ENCODE measurements around the gene SPOCK1. TPM values are rescaled to one million over a fixed set of nuclear protein-coding genes. Genes with fewer than 3 reads are reported as not detected.

Gene SPOCK1
- total RNA-seq, 1 experiment from 2014 or later = 0.27 TPM

DNA sequence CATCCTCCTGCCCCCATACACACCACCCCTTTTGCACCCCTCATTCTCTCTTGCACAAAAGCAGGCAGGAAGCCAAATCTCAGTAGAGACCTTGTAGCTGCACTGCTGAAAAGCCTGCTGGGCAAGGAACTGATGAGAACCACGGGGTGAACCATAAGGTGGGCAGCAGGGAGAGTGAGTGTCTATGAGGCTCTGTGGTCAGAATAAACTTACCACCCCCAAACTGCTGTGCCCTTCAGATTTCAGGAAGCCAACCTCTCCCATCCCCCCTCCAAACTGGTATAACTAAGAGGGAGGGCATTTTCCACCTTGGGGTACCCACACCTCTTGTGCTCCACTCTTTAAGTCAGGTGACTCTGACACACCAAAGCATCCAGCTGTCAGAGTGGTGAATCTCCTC, 471.4 kb downstream of the SPOCK1 start:
- Histone ChIP-seq H3K27ac (ENCODE audit: low read depth, low read length) (no peak overlapping the region), H4K20me1 (ENCODE audit: insufficient read depth) (no peaks in the 10 kb centered on the region), H3K4me1 (ENCODE audit: control insufficient read depth in 1 of 2, insufficient read depth in 2 of 2, low read length in 2 of 2) (no peaks in the 10 kb centered on the region), H3K9me3 (ENCODE audit: control insufficient read depth in 1 of 2, insufficient read depth in 1 of 2, low read depth in 1 of 2, low read length in 2 of 2) (no peaks in the 10 kb centered on the region), H3K4me2 (ENCODE audit: low read length) (no peak overlapping the region), H3K9ac (ENCODE audit: low read length) (no peak overlapping the region), H3K4me3 (replicated peaks in 1 of 2; ENCODE audit: low read depth in 1 of 2, low read length in 2 of 2) (no peak overlapping the region), H3K27me3 (ENCODE audit: insufficient read depth, low read length) (peaks cover 43% of the 10 kb centered on the region), H3K36me3 (ENCODE audit: control insufficient read depth in 1 of 2, insufficient read depth in 2 of 2, low read length in 2 of 2) (no peaks in the 10 kb centered on the region), H3K79me2 (ENCODE audit: insufficient read depth, low read length) (no peaks in the 10 kb centered on the region), H3K9me2 (ENCODE audit: insufficient read depth) (no peaks in the 10 kb centered on the region), H2AFZ (ENCODE audit: low read depth, low read length, poor library complexity, severe bottlenecking) (no peak overlapping the region)
- DNase-seq (ENCODE audit: low read depth, low spot score) = no peak
- intact Hi-C loops (cut with micrococcal nuclease) = no loop called here
- ChIA-PET POLR2A (no interaction called here), CTCF (no interaction called here), RAD21 (ENCODE audit: low non-redundant PET in 1 of 2, low total read pairs in 2 of 2, uncharacterized antibody in 2 of 2, unreplicated experiment in 2 of 2) (no interaction called here)
- no peak for ATAC-seq
- TF ChIP-seq ZNF274 (IDR thresholded peaks at IDR 0.05; ENCODE audit: low read depth, low read length) (no peak), EGR1 (IDR thresholded peaks at IDR 0.05; ENCODE audit: low read depth) (no peak), EZH2 (IDR thresholded peaks at IDR 0.05) (no peak)
- no TSS peak for BruUV-seq (replicated peaks)

DNA sequence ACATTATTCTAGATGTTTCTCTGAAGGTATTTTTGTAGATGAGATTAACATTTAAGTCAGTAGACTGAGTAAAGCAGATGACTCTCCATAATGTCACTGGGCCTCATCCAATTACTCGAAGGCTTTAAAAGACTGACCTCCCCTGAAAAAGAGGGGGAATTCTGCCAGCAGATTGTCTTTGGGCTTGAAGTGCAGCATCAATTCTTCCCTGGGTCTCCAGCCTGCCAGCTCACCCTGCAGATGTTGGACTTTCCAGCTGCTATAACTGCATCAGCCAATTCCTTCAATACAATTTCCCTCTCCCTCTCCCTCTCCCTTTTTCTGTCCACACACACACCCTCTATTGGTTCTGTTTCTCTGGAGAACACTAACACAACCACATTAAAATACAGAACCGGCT, 472.8 kb downstream of the SPOCK1 start:
- no peaks in the 10 kb centered on the region for H3K79me2 ChIP-seq (ENCODE audit: insufficient read depth, low read length)
- intact Hi-C loops (cut with micrococcal nuclease) = no loop called here
- no peak overlapping the region for H2AFZ ChIP-seq (ENCODE audit: low read depth, low read length, poor library complexity, severe bottlenecking)
- ATAC-seq (no peak), DNase-seq (ENCODE audit: low read depth, low spot score) (no peak)
- peaks cover 56% of the 10 kb centered on the region for H3K27me3 ChIP-seq (ENCODE audit: insufficient read depth, low read length)
- TF ChIP-seq TCF7L2 (IDR thresholded peaks at IDR 0.05; ENCODE audit: borderline replicate concordance, extremely low read depth, insufficient read depth, insufficient read length) = no peak
- no peak for TF ChIP-seq SRF (IDR thresholded peaks at IDR 0.05; ENCODE audit: low read depth)
- TF ChIP-seq, protein P1, sequence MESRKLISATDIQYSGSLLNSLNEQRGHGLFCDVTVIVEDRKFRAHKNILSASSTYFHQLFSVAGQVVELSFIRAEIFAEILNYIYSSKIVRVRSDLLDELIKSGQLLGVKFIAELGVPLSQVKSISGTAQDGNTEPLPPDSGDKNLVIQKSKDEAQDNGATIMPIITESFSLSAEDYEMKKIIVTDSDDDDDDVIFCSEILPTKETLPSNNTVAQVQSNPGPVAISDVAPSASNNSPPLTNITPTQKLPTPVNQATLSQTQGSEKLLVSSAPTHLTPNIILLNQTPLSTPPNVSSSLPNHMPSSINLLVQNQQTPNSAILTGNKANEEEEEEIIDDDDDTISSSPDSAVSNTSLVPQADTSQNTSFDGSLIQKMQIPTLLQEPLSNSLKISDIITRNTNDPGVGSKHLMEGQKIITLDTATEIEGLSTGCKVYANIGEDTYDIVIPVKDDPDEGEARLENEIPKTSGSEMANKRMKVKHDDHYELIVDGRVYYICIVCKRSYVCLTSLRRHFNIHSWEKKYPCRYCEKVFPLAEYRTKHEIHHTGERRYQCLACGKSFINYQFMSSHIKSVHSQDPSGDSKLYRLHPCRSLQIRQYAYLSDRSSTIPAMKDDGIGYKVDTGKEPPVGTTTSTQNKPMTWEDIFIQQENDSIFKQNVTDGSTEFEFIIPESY (IDR thresholded peaks at IDR 0.05; ENCODE audit: extremely low read depth, insufficient replicate concordance, low read length) = no peak
- no peak for TF ChIP-seq CEBPB (IDR thresholded peaks at IDR 0.05; ENCODE audit: low read depth)
- no peak for TF ChIP-seq RAD21 (IDR thresholded peaks at IDR 0.05; ENCODE audit: low read depth)
- TF ChIP-seq, protein P2, sequence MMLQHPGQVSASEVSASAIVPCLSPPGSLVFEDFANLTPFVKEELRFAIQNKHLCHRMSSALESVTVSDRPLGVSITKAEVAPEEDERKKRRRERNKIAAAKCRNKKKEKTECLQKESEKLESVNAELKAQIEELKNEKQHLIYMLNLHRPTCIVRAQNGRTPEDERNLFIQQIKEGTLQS (IDR thresholded peaks at IDR 0.05) = no peak
- H3K9me3 ChIP-seq (ENCODE audit: control insufficient read depth in 1 of 2, insufficient read depth in 1 of 2, low read depth in 1 of 2, low read length in 2 of 2) = no peaks in the 10 kb centered on the region
- no TSS peak for BruUV-seq (replicated peaks)
- no peak overlapping the region for H3K4me2 ChIP-seq (ENCODE audit: low read length)
- H3K4me3 ChIP-seq (replicated peaks in 1 of 2; ENCODE audit: low read depth in 1 of 2, low read length in 2 of 2) = no peak overlapping the region
- ChIA-PET RAD21 (ENCODE audit: low non-redundant PET in 1 of 2, low total read pairs in 2 of 2, uncharacterized antibody in 2 of 2, unreplicated experiment in 2 of 2) (no interaction called here), CTCF (no interaction called here), POLR2A (no interaction called here)
- H3K36me3 ChIP-seq (ENCODE audit: control insufficient read depth in 1 of 2, insufficient read depth in 2 of 2, low read length in 2 of 2) = no peaks in the 10 kb centered on the region
- no peak overlapping the region for H3K9ac ChIP-seq (ENCODE audit: low read length)
- H4K20me1 ChIP-seq (ENCODE audit: insufficient read depth) = no peaks in the 10 kb centered on the region
- no peak overlapping the region for H3K27ac ChIP-seq (ENCODE audit: low read depth, low read length)
- no peaks in the 10 kb centered on the region for H3K9me2 ChIP-seq (ENCODE audit: insufficient read depth)
- no peaks in the 10 kb centered on the region for H3K4me1 ChIP-seq (ENCODE audit: control insufficient read depth in 1 of 2, insufficient read depth in 2 of 2, low read length in 2 of 2)

Data from HCT116 (cell line).